NT2/D1 (cell line): ENCODE measurements around the gene SLC25A25.

Experiments
- DNase-seq: peaks from one replicate; pipeline ENCODE4 v3.0.0-alpha.2; 2011; ENCODE audit warnings: low read depth, low spot score
- H3K27me3 ChIP-seq: 2 replicates; pipeline ENCODE4 v1.6.0; 2011; ENCODE audit warnings: mild to moderate bottlenecking; ENCODE audit not compliant: insufficient read length, insufficient read depth
- H3K36me3 ChIP-seq: 2 replicates; pipeline ENCODE4 v1.6.1; 2011; ENCODE audit warnings: mild to moderate bottlenecking, low read length, mixed read lengths; ENCODE audit not compliant: insufficient read depth, insufficient read length
- H3K4me1 ChIP-seq: 2 replicates; pipeline ENCODE4 v1.5.1; 2011; ENCODE audit not compliant: insufficient read depth, insufficient read length
- H3K4me3 ChIP-seq: 2 replicates; pipeline ENCODE4 v1.5.1; 2011; ENCODE audit warnings: low read depth; ENCODE audit not compliant: insufficient read length
- H3K9ac ChIP-seq: 2 replicates; pipeline ENCODE4 v1.6.0; 2011; ENCODE audit warnings: low read depth; ENCODE audit not compliant: insufficient read length
- H3K9me3 ChIP-seq: 2 replicates; pipeline ENCODE4 v1.5.1; 2011; ENCODE audit warnings: mild to moderate bottlenecking, low read length; ENCODE audit not compliant: insufficient read depth
- SUZ12 ChIP-seq: IDR thresholded peaks from 2 replicates; pipeline ENCODE4 v1.6.1; 2011; ENCODE audit not compliant: insufficient read length, insufficient read depth; ENCODE audit errors: extremely low read depth
- YY1 ChIP-seq: IDR thresholded peaks from 2 replicates; pipeline ENCODE4 v1.6.1; 2011; ENCODE audit not compliant: insufficient read length, insufficient read depth
- ZNF274 ChIP-seq: IDR thresholded peaks from 2 replicates; pipeline ENCODE4 v1.6.1; 2011; ENCODE audit warnings: mild to moderate bottlenecking, low read depth, low read length

Gene SLC25A25

GRCh38 chr9:128113526-128114325 lies 45.7 kb downstream of the SLC25A25 start:
- no peak for DNase-seq
- no peak for TF ChIP-seq YY1
- TF ChIP-seq SUZ12, result no peak
- TF ChIP-seq ZNF274, result no peak
- H3K4me3 ChIP-seq, result no peak overlapping the region
- no peaks in the 10 kb centered on the region for H3K27me3 ChIP-seq
- peaks cover 12% of the 10 kb centered on the region for H3K4me1 ChIP-seq
- no peak overlapping the region for H3K9ac ChIP-seq
- peaks cover 44% of the 10 kb centered on the region for H3K36me3 ChIP-seq
- no peaks in the 10 kb centered on the region for H3K9me3 ChIP-seq

GRCh38 chr9:128114326-128115186 lies 46.5 kb downstream of the SLC25A25 start:
- DNase-seq, result no peak
- no peak overlapping the region for H3K4me3 ChIP-seq
- H3K9me3 ChIP-seq, result no peaks in the 10 kb centered on the region
- TF ChIP-seq YY1 (no peak), SUZ12 (no peak), ZNF274 (no peak)
- H3K9ac ChIP-seq, result no peak overlapping the region
- no peaks in the 10 kb centered on the region for H3K27me3 ChIP-seq
- peaks cover 37% of the 10 kb centered on the region for H3K36me3 ChIP-seq
- H3K4me1 ChIP-seq, result peaks cover 12% of the 10 kb centered on the region

- no peak for DNase-seq
- Histone ChIP-seq H3K4me1 (peaks cover 12% of the 10 kb centered on the region), H3K9ac (no peak overlapping the region), H3K27me3 (no peaks in the 10 kb centered on the region), H3K9me3 (no peaks in the 10 kb centered on the region), H3K4me3 (no peak overlapping the region), H3K36me3 (peaks cover 39% of the 10 kb centered on the region)
- TF ChIP-seq SUZ12 (no peak), ZNF274 (no peak), YY1 (no peak)
Measured at GRCh38 chr9:128115187-128116103, 47.4 kb downstream of the SLC25A25 start.

- peaks cover 48% of the 10 kb centered on the region for H3K36me3 ChIP-seq
Measured at GRCh38 chr9:128116104-128117083, 48.4 kb downstream of the SLC25A25 start.

GRCh38 chr9:128117613-128118471 lies 49.8 kb downstream of the SLC25A25 start:
- TF ChIP-seq ZNF274 (no peak), SUZ12 (no peak), YY1 (no peak)
- Histone ChIP-seq H3K4me1 (peaks cover 12% of the 10 kb centered on the region), H3K9me3 (no peaks in the 10 kb centered on the region), H3K4me3 (no peak overlapping the region), H3K36me3 (peaks cover 61% of the 10 kb centered on the region), H3K27me3 (no peaks in the 10 kb centered on the region), H3K9ac (peak overlapping the region; percentile 71)
- peak; percentile 92 for DNase-seq

More at GRCh38 chr9:128116104-128117083, 48.4 kb downstream of the SLC25A25 start:
- H3K9me3 ChIP-seq, result no peaks in the 10 kb centered on the region
- TF ChIP-seq YY1 (no peak), SUZ12 (no peak), ZNF274 (no peak)
- H3K4me3 ChIP-seq, result no peak overlapping the region
- DNase-seq, result no peak
- H3K9ac ChIP-seq, result no peak overlapping the region
- H3K4me1 ChIP-seq, result peaks cover 12% of the 10 kb centered on the region
- H3K27me3 ChIP-seq, result no peaks in the 10 kb centered on the region
